Hepatic stellate cell (primary cell): Measurements from ENCODE around the gene GP1BB.

Experiments
- DNase-seq: peaks from one replicate; pipeline ENCODE4 v3.0.0; 2011; ENCODE audit warnings: low spot score

GP1BB gene

DNA sequence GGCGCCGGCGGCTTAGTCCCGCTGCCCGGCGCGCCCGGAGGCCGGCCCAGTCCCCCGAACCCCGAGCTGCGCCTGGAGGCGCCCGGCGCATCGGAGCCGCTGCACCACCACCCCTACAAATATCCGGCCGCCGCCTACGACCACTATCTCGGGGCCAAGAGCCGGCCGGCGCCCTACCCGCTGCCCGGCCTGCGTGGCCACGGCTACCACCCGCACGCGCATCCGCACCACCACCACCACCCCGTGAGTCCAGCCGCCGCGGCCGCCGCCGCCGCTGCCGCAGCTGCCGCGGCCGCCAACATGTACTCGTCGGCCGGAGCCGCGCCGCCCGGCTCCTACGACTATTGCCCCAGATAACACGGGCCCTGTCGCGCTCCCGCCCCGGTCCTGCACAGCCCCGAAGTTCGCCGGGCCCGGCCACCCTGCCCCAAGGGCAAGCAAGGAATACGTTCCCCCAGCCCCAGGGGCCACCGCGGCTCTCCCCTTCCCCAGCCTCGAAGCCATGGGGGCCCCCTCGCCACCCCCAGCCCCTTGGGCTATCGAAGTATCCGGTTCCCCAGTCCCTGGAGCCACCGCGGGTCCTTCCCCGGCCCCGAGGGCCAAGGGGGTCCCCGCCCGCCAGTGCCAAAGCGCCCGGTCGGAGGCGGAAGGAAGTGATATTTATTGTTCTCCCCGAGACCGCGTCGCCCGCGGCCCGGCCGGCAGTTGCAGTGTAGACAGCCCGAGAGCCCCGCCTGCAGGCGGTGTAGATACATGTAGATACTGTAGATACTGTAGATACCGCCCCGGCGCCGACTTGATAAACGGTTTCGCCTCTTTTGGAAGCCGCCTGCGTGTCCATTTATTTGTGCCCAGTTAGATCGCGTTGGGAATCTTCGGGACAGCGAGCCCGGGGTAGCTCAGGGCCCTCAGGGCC lies 43.4 kb downstream of the GP1BB start:
- no peak for DNase-seq

DNA sequence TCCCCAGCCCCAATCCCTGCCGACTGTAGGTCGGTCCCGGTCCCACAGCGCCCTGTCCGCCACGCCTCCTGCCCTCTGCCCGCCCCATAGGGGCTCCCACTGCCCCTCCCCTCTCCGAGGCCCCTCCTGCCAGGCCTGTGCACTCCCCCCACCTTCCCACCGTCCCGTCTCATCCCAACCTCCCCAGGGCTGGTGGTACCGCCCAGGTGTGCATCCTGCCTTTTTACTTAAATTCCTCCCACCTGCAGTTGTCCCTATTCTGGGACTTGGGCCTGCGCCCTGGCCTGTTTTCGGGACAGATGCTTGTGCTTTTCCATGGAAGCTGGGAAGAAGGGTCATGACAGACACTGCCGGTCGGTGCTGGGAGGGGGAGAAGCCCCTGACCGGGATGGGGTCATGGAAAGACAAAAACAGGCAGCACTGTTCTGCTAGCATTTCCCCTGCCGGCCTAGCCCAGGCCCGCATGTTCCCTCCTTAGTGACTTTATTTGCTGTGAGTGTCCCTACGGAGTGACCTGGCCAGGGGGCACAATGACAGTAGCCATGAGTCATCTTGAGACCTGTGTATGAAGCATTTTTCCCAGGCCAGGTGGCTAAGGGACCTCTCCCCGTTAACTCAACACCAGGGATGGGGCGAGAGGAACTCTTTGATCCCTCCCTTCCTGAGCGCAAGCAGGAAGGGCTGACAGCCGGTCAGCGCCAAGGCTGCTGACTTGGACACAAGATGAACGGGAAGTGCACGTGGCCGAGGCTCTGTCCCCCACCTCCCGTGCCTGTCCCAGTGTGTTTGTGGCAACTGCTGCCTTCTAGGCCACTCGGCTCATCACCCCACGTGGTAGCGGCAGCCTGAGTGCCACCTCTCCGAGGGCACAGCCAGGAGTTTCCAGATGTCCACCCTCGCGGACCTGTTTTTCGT lies 44.3 kb downstream of the GP1BB start:
- no peak for DNase-seq

DNA sequence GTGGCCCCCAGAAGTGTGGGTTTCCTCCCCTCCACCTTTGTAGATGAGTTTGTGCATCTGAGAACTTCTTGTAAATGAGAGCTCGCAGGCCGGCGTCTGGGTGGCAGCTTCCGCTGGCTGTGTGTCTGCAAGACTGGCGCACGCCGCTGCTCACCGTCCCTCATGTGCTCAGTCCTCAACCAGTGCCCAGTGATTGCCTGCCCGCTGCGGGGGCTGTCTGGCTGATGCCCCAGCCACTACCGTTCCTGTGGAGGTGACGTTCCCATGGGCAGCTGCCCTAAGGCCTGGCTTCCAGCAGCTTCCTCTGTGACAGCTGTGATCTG lies 46.0 kb downstream of the GP1BB start:
- DNase-seq = no peak

DNA sequence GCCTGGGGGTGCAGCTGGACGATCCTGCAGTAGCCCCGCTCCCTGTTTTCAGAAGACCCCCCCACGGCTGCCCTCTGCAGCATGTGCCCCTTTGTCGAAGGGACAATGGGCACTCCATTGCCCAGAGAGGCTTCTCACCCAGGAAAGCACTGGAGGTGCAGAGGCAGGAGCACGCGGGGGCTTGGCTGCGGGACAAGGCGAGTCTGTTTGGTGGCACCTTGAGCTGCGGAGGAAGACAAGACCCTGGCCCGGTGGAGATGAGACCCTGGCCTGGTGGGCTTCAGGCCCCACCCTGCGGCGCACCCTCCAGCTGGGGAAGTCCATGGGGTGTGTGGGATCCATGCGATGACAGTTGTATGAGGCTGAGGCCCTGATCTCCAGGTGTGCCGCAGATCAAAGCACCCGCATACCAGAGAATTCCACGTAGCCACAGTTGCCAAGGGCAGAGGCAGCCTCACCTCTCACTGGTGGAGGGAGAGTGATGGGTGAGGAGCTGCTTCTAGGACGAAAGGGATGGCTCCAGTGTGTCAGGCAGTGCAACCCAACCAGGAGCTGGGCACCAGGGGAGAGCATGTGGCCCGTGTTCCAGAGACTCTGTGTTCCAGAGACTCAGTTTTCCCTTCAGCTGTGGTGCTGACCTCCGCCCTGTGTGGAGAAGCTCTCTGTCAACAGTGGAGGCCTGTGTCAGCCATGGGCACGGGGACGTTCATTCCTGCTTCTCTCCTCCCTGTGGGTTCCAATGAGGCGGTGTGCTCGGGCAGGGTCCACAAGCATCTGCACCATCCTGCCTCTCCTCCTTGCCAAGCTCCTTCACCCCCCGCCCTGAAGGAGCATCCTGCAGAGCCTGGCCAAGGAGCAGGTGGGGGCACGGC lies 47.2 kb downstream of the GP1BB start:
- no peak for DNase-seq

GRCh38 chr22:19772422-19772672 lies 49.0 kb downstream of the GP1BB start:
- no peak for DNase-seq

DNA sequence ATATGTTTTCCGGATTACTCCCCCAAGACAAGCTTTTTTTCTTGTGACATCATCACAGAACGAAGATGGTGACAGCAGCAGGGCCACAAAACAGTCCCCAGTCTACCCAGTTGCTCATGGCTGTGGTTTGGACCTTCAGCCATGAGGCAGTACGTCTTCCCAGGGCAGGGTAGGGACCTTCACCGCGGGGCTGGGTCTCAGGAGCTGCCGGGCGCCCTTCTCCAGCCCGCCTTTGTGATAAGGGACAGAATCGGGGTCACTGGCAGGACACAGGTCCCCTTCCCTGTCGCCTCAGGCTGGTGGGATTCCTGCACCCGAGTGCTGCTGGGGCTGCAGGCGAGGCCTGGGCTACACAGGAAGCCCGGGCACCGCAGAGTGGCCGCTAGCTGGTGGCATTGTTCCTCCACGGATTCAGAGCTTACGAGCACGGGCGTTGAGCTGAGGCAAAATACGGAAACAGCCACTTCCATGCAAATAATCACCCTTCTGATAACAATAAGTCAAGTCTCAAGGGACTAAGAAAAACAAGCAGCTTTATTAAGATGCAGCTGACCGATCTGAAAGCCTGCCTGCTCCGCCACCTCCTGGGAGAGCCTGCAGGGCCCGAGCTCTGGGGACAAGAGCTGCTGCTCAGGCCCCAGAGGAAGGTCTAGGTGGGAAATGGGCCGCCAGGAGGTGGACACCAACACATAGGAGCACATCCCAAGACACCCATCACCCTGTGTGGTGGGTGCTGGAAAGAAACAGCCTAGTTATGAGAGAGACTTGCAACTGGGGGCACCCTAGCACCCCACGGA lies 49.5 kb downstream of the GP1BB start:
- no peak for DNase-seq

- no peak for DNase-seq
These were observed 50.2 kb downstream of the GP1BB start for GRCh38 chr22:19773470-19774040.
